ENCODE results near the gene KDSR. TPM values are rescaled to one million over a fixed set of nuclear protein-coding genes. Genes with fewer than 3 reads are reported as not detected.

The KDSR gene
- polyA plus RNA-seq, 2 of the 4 experiments (the other 2 are of a cell fraction): 13.6 to 21.2 TPM

- Histone ChIP-seq H3K4me1 (0 out of 3 replicates have a peak, but pooled peaks cover 6% of the 10 kb centered on the region), H3K9me3 (0 out of 3 replicates have a peak, but pooled peaks cover 5% of the 10 kb centered on the region), H3K4me2 (peak overlapping the region; percentile 71), H3K4me3 (peak overlapping the region; percentile 95; the same call in 2 of the 3 replicates), H3K27ac (no peak overlapping the region)
- ChIA-PET POLR2A (no interaction called here), CTCF (no interaction called here)
- TF ChIP-seq RCOR1 (IDR thresholded peaks at IDR 0.05; ENCODE audit: low read depth, low read length) (no peak), JUNB (IDR thresholded peaks at IDR 0.05) (no peak), ZNF302 (CRISPR knock-in tag; IDR thresholded peaks at IDR 0.05) (no peak), EP300 (IDR thresholded peaks at IDR 0.05) (no peak), POLR2A (IDR thresholded peaks at IDR 0.05; ENCODE audit: low read length) (no peak), TP53 (CRISPR knock-in tag; IDR thresholded peaks at IDR 0.05) (no peak), HEYL (CRISPR knock-in tag; IDR thresholded peaks at IDR 0.05) (no peak), FOSB (CRISPR knock-in tag; IDR thresholded peaks at IDR 0.05) (no peak)
- no peak for ATAC-seq
- WGBS (ENCODE audit: missing lambda C conversion rate): 94% methylated on average over 4 of the region's 4 CpGs
- FAIRE-seq: no peak
- no peak for DNase-seq (ENCODE audit: low read depth in 1 of 2, low spot score in 1 of 2)
These were observed 1.6 kb upstream of the KDSR start for GRCh38 chr18:63368611-63369010.

GRCh38 chr18:63366213-63367052 is 573 bp downstream of the KDSR start:
- POLR2A ChIA-PET: interaction anchor here (0.6 to 2.2 kb wide), 7 partner anchors 9 to 981 kb away, joined by 3 to 16 read pairs (median 4); partner anchors contain the start of gene VPS4B
- peak overlapping the region; percentile 82 to 94 for H3K27ac ChIP-seq
- CTCF ChIA-PET: interaction anchor here (1.0 to 2.4 kb wide), 4 partner anchors 10 to 384 kb away, joined by 3 to 14 read pairs (median 4); no protein-coding TSS in a partner anchor
- ATAC-seq: peak; percentile 65 to 81
- 0 out of 3 replicates have a peak, but pooled peaks cover 5% of the 10 kb centered on the region for H3K9me3 ChIP-seq
- TF ChIP-seq FOSL2 (IDR thresholded peaks at IDR 0.05): no peak
- TF ChIP-seq FOSL2 (CRISPR knock-in tag; IDR thresholded peaks at IDR 0.05): peak; percentile 75
- TF ChIP-seq ATOH8 (CRISPR knock-in tag; IDR thresholded peaks at IDR 0.05; ENCODE audit: low read depth): no peak
- TF ChIP-seq CTCF (IDR thresholded peaks at IDR 0.05): no peak
- TF ChIP-seq CEBPB (IDR thresholded peaks at IDR 0.05): no peak
- H3K4me2 ChIP-seq: peak overlapping the region; percentile 96
- peak; percentile 52 to 68 for DNase-seq (ENCODE audit: low read depth in 1 of 2, low spot score in 1 of 2)
- WGBS (ENCODE audit: missing lambda C conversion rate): 3% methylated on average over 18 of the region's 65 CpGs
- peak overlapping the region; percentile 95 for H3K4me3 ChIP-seq
- no peak for FAIRE-seq
- H3K4me1 ChIP-seq: 0 out of 3 replicates have a peak, but pooled peaks cover 6% of the 10 kb centered on the region

GRCh38 chr18:63365876-63366212 is 1.2 kb downstream of the KDSR start:
- Histone ChIP-seq H3K4me1 (0 out of 3 replicates have a peak, but pooled peaks cover 6% of the 10 kb centered on the region), H3K9me3 (0 out of 3 replicates have a peak, but pooled peaks cover 5% of the 10 kb centered on the region), H3K27ac (peak overlapping the region; percentile 82 to 94), H3K4me3 (peak overlapping the region; percentile 95), H3K4me2 (peak overlapping the region; percentile 96)
- CTCF ChIA-PET: interaction anchor here (1.0 to 2.4 kb wide), 4 partner anchors 9 to 384 kb away, joined by 3 to 14 read pairs (median 4); no protein-coding TSS in a partner anchor
- WGBS (ENCODE audit: missing lambda C conversion rate): 7% methylated on average over 12 of the region's 12 CpGs
- no peak for ATAC-seq
- FAIRE-seq: no peak
- DNase-seq (ENCODE audit: low read depth in 1 of 2, low spot score in 1 of 2): peak in 1 of 2 experiments; percentile 3
- POLR2A ChIA-PET: interaction anchor here (0.9 to 2.2 kb wide), 3 partner anchors 9 to 56 kb away, joined by 3 to 10 read pairs (median 4); partner anchors contain the start of gene VPS4B
- TF ChIP-seq CEBPB (IDR thresholded peaks at IDR 0.05): no peak
- TF ChIP-seq KDM1A (IDR thresholded peaks at IDR 0.05; ENCODE audit: low read depth): no peak
- no peak for TF ChIP-seq BHLHE40 (IDR thresholded peaks at IDR 0.05; ENCODE audit: low read depth, low read length)
- TF ChIP-seq KDM5A (IDR thresholded peaks at IDR 0.05): no peak
- no peak for TF ChIP-seq BCL3 (IDR thresholded peaks at IDR 0.05)
- TF ChIP-seq EP300 (IDR thresholded peaks at IDR 0.05): no peak
- no peak for TF ChIP-seq MAX (IDR thresholded peaks at IDR 0.05)
- no peak for TF ChIP-seq POLR2AphosphoS2 (conservative IDR thresholded peaks at IDR 0.05; ENCODE audit: low read length)
- TF ChIP-seq SMC3 (IDR thresholded peaks at IDR 0.05): no peak
- TF ChIP-seq TFCP2L1 (CRISPR knock-in tag; IDR thresholded peaks at IDR 0.05): no peak
- TF ChIP-seq HOXB13 (CRISPR knock-in tag; IDR thresholded peaks at IDR 0.05; ENCODE audit: low read depth): no peak
- no peak for TF ChIP-seq RAD21 (conservative IDR thresholded peaks at IDR 0.05 in 1 of 2, IDR thresholded peaks at IDR 0.05 in 1 of 2)
- TF ChIP-seq PBX3 (IDR thresholded peaks at IDR 0.05): no peak
- no peak for TF ChIP-seq HMGXB4 (CRISPR knock-in tag; IDR thresholded peaks at IDR 0.05; ENCODE audit: borderline replicate concordance)
- no peak for TF ChIP-seq RCOR1 (IDR thresholded peaks at IDR 0.05; ENCODE audit: low read depth, low read length)
- TF ChIP-seq ZFP36 (IDR thresholded peaks at IDR 0.05; ENCODE audit: borderline replicate concordance, partially characterized antibody): no peak

Measured in A549 (cell line).